DND-41 (cell line): ENCODE measurements around the gene ACOT13.

Experiments used
- ATAC-seq: fragments of 200-7000 bp; cut with Tn5 transposase; 3 replicates; pipeline ENCODE4 v1.9.1; 2021; ENCODE audit warnings: low read depth; ENCODE audit not compliant: insufficient read depth
- DNase-seq: peaks from one replicate; pipeline ENCODE4 v3.0.0-alpha.2; 2020
- H2AFZ ChIP-seq: 2 replicates; pipeline ENCODE4 v1.6.0; 2012; ENCODE audit warnings: low read depth, low read length
- H3K27ac ChIP-seq: 2 replicates; pipeline ENCODE4 v1.5.1; 2012; ENCODE audit warnings: low read length, inconsistent platforms
- H3K27me3 ChIP-seq: fragments of 200-600 bp; sonication (generic); 2 replicates; pipeline ENCODE4 v1.6.0; 2012; ENCODE audit warnings: low read length, mild to moderate bottlenecking, inconsistent platforms; ENCODE audit not compliant: insufficient read depth, poor library complexity
- H3K36me3 ChIP-seq: 2 replicates; pipeline ENCODE4 v1.5.1; 2012; ENCODE audit warnings: low read length, inconsistent platforms; ENCODE audit not compliant: insufficient read depth
- H3K4me1 ChIP-seq: 2 replicates; pipeline ENCODE4 v1.5.1; 2012; ENCODE audit warnings: mild to moderate bottlenecking, low read length; ENCODE audit not compliant: insufficient read depth
- H3K4me2 ChIP-seq: 2 replicates; pipeline ENCODE4 v1.6.0; 2012; ENCODE audit warnings: mild to moderate bottlenecking, moderate library complexity, low read length, inconsistent platforms; ENCODE audit not compliant: insufficient read depth
- H3K4me3 ChIP-seq, 2 experiments: fragments of 200-600 bp in 1 of 2; shearing (Covaris generic) in 1 of 2; 2 replicates each; pipeline ENCODE4 v1.5.1; 2012 to 2016; ENCODE audit warnings: inconsistent platforms in 2 of 2, low read length in 2 of 2, mild to moderate bottlenecking in 2 of 2, low read depth in 1 of 2, moderate library complexity in 1 of 2
- H3K79me2 ChIP-seq: 2 replicates; pipeline ENCODE4 v1.6.0; 2012; ENCODE audit warnings: low read length, inconsistent platforms; ENCODE audit not compliant: insufficient read depth
- H3K9ac ChIP-seq: 2 replicates; pipeline ENCODE4 v1.6.0; 2012; ENCODE audit warnings: low read depth, mild to moderate bottlenecking, inconsistent platforms, low read length, moderate library complexity
- H3K9me3 ChIP-seq: 2 replicates; pipeline ENCODE4 v1.5.1; 2012; ENCODE audit warnings: low read length, moderate library complexity, mild to moderate bottlenecking, inconsistent platforms; ENCODE audit not compliant: insufficient read depth, severe bottlenecking
- H4K20me1 ChIP-seq: 2 replicates; pipeline ENCODE4 v1.6.0; 2012; ENCODE audit warnings: low read length; ENCODE audit not compliant: insufficient read depth
- EZH2 ChIP-seq: IDR thresholded peaks from 3 replicates; pipeline ENCODE4 v1.6.1; 2012; ENCODE audit warnings: borderline replicate concordance, low read depth, mild to moderate bottlenecking, moderate library complexity, low read length, inconsistent platforms; ENCODE audit not compliant: severe bottlenecking
- TF ChIP-seq, protein P1 (sequence below): IDR thresholded peaks from 2 replicates; pipeline ENCODE4 v1.5.1; 2012; ENCODE audit warnings: borderline replicate concordance, low read length, moderate library complexity, mild to moderate bottlenecking; ENCODE audit not compliant: poor library complexity, severe bottlenecking; ENCODE audit errors: extremely low read depth

The ACOT13 gene

GRCh38 chr6:24742216-24742738, 75.4 kb downstream of the ACOT13 start:
- Histone ChIP-seq H3K4me3 (no peak overlapping the region), H3K4me1 (no peaks in the 10 kb centered on the region), H3K27me3 (no peaks in the 10 kb centered on the region), H3K9ac (no peak overlapping the region), H3K79me2 (no peaks in the 10 kb centered on the region), H3K9me3 (no peaks in the 10 kb centered on the region), H3K4me2 (no peak overlapping the region), H4K20me1 (no peaks in the 10 kb centered on the region), H3K27ac (no peak overlapping the region), H3K36me3 (no peaks in the 10 kb centered on the region), H2AFZ (no peak overlapping the region)
- DNase-seq (no peak), ATAC-seq (no peak)
- TF ChIP-seq, protein P1, sequence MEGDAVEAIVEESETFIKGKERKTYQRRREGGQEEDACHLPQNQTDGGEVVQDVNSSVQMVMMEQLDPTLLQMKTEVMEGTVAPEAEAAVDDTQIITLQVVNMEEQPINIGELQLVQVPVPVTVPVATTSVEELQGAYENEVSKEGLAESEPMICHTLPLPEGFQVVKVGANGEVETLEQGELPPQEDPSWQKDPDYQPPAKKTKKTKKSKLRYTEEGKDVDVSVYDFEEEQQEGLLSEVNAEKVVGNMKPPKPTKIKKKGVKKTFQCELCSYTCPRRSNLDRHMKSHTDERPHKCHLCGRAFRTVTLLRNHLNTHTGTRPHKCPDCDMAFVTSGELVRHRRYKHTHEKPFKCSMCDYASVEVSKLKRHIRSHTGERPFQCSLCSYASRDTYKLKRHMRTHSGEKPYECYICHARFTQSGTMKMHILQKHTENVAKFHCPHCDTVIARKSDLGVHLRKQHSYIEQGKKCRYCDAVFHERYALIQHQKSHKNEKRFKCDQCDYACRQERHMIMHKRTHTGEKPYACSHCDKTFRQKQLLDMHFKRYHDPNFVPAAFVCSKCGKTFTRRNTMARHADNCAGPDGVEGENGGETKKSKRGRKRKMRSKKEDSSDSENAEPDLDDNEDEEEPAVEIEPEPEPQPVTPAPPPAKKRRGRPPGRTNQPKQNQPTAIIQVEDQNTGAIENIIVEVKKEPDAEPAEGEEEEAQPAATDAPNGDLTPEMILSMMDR, result no peak
- no peak for TF ChIP-seq EZH2

- Histone ChIP-seq H3K9me3 (no peaks in the 10 kb centered on the region), H3K79me2 (no peaks in the 10 kb centered on the region), H3K4me3 (no peak overlapping the region), H3K36me3 (no peaks in the 10 kb centered on the region), H4K20me1 (no peaks in the 10 kb centered on the region), H2AFZ (peak overlapping the region; percentile 28; the same call in 1 of the 2 replicates), H3K4me2 (no peak overlapping the region), H3K27me3 (no peaks in the 10 kb centered on the region), H3K4me1 (no peaks in the 10 kb centered on the region), H3K27ac (no peak overlapping the region), H3K9ac (no peak overlapping the region)
- DNase-seq, result no peak
- TF ChIP-seq, protein P1, result no peak
- TF ChIP-seq EZH2, result no peak
- ATAC-seq, result no peak; the same call in 2 of the 3 replicates
These were observed 76.5 kb downstream of the ACOT13 start for GRCh38 chr6:24743265-24743943.

DNA sequence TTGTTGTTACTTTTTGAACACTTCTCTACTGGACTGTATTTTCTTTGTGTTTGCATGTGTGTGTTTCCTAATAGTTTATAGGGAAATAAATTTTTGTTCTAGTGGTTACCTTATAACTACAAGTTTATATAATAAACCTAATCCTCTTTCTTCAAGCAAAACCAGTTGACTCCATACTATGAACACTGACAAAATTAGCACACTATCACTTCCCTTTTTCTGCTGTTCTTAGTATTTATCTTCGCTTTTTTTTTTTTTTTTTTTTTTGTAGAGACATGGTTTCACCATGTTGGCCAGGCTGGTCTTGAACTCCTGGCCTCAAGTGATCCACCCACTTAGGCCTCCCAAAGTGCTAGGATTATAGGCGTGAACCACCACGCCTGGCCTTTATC, 77.1 kb downstream of the ACOT13 start:
- Histone ChIP-seq H3K9me3 (no peaks in the 10 kb centered on the region), H3K9ac (no peak overlapping the region), H3K36me3 (no peaks in the 10 kb centered on the region), H4K20me1 (no peaks in the 10 kb centered on the region), H3K4me3 (no peak overlapping the region), H3K4me2 (no peak overlapping the region), H3K27me3 (no peaks in the 10 kb centered on the region), H3K79me2 (no peaks in the 10 kb centered on the region), H3K4me1 (no peaks in the 10 kb centered on the region), H3K27ac (no peak overlapping the region), H2AFZ (no peak overlapping the region)
- TF ChIP-seq, protein P1, result no peak
- no peak for TF ChIP-seq EZH2
- DNase-seq (no peak), ATAC-seq (no peak)
